Peyer's patch (tissue), 4 donors: ENCODE results near the gene ANKH.

Source experiments
- POLR2A ChIP-seq, 2 donors: fragments of 450-650 bp; IDR thresholded peaks; one replicate each; pipeline ENCODE4 v1.5.1; 2017; ENCODE audit warnings: antibody characterized with exemption in 2 of 2, mild to moderate bottlenecking in 2 of 2, moderate library complexity in 2 of 2
- TF ChIP-seq, protein P1 (sequence below), 6 experiments: fragments of 450-650 bp in 4 of 6; fragments of 200-600 bp in 2 of 6; sonication (generic) in 1 of 6; IDR thresholded peaks; one replicate each; pipeline ENCODE4 v1.5.1; 2017 to 2019; ENCODE audit warnings: antibody characterized with exemption in 6 of 6, mild to moderate bottlenecking in 3 of 6, moderate library complexity in 1 of 6

DNA sequence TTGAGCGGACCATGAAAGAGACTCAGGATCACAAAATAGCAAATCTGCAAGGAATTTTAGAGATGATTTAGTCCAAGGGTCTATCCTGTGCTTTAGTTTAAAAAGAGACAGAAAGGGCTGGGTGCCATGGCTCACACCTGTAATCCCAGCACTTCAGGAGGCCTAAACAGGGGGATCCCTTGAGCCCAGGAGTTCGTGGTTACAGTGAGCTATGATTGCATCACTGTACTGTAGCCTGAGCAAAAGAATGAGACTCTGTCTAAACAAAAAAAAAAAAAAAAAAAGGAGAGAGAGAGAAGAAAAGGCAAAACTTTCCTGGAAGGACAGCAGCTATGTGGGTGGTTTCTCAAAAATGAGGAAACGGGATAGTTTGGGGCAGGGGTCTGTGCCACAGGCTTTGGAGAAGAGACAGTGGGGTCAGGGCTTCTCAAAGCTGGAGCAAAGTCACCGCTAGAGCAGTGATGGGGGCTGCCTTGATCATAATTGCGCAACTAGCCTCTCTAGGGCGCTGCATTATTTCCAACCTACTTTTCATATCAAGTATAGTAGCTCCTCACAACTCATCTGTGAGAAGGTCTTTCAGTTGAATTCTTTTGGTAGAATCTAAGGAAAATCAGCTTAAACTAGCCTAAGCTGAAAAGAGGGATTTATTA, 8.5 kb upstream of the ANKH start:
- TF ChIP-seq, protein P1, sequence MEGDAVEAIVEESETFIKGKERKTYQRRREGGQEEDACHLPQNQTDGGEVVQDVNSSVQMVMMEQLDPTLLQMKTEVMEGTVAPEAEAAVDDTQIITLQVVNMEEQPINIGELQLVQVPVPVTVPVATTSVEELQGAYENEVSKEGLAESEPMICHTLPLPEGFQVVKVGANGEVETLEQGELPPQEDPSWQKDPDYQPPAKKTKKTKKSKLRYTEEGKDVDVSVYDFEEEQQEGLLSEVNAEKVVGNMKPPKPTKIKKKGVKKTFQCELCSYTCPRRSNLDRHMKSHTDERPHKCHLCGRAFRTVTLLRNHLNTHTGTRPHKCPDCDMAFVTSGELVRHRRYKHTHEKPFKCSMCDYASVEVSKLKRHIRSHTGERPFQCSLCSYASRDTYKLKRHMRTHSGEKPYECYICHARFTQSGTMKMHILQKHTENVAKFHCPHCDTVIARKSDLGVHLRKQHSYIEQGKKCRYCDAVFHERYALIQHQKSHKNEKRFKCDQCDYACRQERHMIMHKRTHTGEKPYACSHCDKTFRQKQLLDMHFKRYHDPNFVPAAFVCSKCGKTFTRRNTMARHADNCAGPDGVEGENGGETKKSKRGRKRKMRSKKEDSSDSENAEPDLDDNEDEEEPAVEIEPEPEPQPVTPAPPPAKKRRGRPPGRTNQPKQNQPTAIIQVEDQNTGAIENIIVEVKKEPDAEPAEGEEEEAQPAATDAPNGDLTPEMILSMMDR (IDR thresholded peaks at IDR 0.05) = no peak
- no peak for TF ChIP-seq POLR2A (IDR thresholded peaks at IDR 0.05)
